Right lobe of liver (tissue), 4 donors: Measurements from ENCODE around the gene HOOK2.

ENCODE experiments used
- CTCF ChIP-seq, 4 donors: fragments of 200-600 bp in 3 of 4; fragments of 450-650 bp in 1 of 4; IDR thresholded peaks; one replicate each; pipeline versions ENCODE4 v1.5.1 to v1.8.0; 2016 to 2022; ENCODE audit warnings: antibody characterized with exemption in 4 of 4, mild to moderate bottlenecking in 2 of 4
- POLR2A ChIP-seq: fragments of 450-650 bp; IDR thresholded peaks from one replicate; pipeline ENCODE4 v1.6.1; 2017; ENCODE audit warnings: antibody characterized with exemption, mild to moderate bottlenecking
- donor health status: DM: no; HTN: no; CAD: no.
- donor health status: DM: no; HTN: no; CAD: no.
- donor health status: DM: no; HTN: yes; CAD: no.

GRCh38 chr19:12720296-12720695, 55.1 kb downstream of the HOOK2 start:
- no peak for TF ChIP-seq CTCF (IDR thresholded peaks at IDR 0.05)
- no peak for TF ChIP-seq POLR2A
